GM18511 (cell line): ENCODE data around the gene GCH1.
A peak's percentile ranks its signal among the peaks of the same experiment; 100 is the strongest.
"Not testable (repeated sequence)": the region's sequence is repeated elsewhere in the genome, so short reads cannot be mapped to it uniquely, and the experiment has no call there.

ENCODE experiments used
- ATAC-seq: cut with Tn5 transposase; IDR thresholded peaks from one replicate; pipeline ENCODE4 v1.9.1; 2021; ENCODE audit warnings: mild to moderate bottlenecking, moderate library complexity; ENCODE audit not compliant: unreplicated experiment

The GCH1 gene

DNA sequence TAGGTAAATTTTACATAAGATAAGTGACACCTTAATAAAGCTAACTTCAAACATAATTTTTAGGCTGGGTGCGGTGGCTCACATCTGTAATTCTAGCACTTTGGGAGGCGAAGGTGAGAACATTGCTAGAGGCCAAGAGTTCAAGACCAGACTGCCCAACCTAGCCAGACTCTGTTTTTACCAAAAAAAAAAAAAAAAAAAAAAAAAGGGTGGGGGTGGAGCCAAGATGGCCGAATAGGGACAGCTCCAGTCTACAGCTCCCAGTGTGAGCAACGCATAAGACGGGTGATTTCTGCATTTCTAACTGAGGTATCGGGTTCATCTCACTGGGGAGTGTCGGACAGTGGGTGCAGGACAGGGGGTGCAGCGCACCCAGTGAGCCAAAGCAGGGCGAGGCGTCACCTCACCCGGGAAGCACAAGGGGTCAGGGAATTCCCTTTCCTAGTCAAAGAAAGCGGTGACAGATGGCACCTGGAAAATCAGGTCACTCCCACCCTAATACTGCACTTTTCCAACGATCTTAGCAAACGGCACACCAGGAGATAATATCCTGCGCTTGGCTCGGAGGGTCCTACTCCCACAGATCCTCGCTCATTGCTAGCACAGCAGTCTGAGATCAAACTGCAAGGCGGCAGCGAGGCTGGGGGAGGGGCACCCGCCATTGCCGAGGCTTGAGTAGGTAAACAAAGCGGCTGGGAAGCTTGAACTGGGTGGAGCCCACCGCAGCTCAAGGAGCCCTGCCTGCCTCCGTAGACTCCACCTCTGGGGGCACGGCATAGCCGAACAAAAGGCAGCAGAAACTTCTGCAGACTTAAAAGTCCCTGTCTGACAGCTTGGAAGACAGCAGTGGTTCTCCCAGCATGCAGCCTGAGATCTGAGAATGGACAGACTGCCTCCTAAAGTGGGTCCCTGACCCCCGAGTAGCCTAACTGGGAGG lies 32.2 kb downstream of the GCH1 start:
- ATAC-seq: not testable (repeated sequence)

GRCh38 chr14:54867011-54867410 lies 35.6 kb downstream of the GCH1 start:
- ATAC-seq: no peak

DNA sequence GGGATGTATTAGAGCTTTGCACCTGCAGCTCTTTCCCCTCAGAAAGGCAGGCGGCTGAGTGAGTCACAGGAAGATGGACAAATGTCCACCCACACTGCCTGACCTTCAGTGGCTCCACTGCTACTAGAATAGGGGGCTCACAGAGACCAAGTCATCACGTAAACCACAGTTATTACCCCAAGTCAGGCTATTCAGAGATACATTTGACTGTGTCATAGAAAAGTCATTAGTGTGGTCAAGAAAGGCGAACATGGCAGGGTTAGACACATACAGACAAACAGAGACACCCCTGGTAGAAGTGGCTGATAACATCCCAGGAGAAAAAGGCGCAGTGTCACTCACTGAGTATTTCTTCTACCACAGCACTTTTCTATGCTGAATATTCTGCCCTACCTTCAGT lies 36.0 kb downstream of the GCH1 start:
- no peak for ATAC-seq

DNA sequence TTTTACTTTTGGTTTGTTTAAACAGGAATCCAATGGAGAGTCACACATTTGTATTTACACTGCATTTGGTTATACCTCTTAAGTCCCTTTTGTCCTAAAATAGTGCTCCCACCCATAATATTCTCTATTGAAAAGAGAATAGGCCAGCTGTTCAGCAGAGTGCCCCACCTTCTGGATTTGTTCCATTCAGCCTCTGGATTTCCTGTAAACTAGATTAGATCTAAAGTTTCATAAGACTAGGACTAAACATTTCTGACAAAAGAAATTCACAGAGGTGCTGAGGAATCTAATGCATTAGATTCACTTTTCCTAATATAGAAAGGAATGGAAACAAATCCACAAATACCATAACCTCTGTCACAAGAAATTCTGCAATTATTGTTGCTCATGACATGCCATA lies 38.1 kb downstream of the GCH1 start:
- no peak for ATAC-seq

DNA sequence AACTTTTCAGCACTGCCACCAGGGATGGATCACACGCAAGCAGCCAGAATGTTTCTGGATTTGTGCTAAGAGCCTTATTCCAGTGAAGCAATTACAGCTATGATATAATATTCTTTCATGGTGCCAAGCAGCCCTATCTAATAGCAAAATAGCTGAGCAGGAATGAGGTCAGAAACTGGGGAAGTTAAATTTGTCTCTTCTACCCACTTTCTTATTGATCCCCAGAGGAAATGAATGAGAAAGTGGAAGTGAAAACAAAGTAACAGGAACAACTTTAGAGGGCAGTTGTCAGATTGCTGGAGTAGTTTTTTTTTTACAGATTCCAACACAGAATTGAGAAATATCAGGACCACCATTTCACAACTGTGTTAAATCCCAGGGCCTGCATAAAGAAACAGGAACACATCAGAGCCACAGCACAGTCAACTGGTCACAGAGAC lies 44.8 kb downstream of the GCH1 start:
- ATAC-seq: peak; percentile 84

- ATAC-seq: no peak
These were observed 46.5 kb downstream of the GCH1 start for GRCh38 chr14:54856152-54856551.

DNA sequence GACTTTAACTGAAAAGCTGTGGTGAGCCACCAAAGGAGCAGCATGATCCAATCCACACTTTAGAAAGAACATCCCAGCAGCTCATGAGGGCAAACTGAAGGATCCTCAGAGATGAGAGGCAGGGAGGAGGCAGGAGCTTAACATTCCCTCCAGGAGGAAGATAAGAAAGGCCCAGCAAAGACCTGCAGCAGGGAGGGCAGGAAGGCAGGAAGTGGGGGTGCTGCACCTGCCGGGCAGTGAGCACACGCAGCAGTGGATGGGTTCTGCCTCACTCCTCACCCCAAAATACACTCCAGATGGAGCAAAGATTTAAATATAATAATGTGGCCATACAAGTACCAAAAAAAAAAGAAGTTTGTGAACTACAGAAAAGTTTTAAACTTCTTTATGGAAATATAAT lies 48.4 kb downstream of the GCH1 start:
- no peak for ATAC-seq

- no peak for ATAC-seq
These were observed 49.3 kb downstream of the GCH1 start for GRCh38 chr14:54853339-54853738.

DNA sequence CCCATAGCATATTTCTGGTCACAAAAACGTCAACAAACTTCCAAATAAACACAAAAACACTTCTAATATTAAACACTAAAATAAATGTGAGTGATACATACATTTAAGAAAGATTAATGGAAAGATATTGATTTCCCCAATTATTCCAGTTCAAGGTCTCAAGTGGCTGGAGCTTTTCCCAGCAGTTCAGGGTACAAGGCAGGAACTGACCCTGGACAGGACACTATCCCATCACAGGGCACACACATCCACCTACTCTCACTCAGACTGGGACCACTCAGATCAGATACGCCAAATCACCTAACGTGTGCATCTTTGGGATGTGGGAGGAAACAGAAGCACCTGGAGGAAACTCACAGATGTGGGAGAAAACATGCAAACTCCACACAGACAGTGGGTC lies 50.4 kb downstream of the GCH1 start:
- ATAC-seq: no peak

DNA sequence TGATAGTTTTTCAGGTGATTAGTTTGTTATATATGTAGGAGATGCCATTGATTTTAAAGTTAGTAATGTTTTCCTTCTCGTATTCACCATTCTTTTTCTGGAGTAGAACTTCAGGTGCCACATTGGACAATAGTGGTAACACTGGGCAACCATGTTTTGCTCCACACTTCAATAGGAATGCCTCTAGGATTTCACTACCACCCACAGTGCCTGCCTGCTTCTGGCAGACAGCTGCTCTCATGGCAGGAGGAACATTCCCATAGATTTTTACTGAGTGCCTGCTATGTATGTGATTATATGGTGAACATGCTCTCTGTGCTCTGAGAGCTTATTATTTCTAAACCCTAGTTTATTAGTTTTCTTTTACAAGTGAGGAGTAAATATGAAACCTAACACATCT lies 53.7 kb downstream of the GCH1 start:
- no peak for ATAC-seq

DNA sequence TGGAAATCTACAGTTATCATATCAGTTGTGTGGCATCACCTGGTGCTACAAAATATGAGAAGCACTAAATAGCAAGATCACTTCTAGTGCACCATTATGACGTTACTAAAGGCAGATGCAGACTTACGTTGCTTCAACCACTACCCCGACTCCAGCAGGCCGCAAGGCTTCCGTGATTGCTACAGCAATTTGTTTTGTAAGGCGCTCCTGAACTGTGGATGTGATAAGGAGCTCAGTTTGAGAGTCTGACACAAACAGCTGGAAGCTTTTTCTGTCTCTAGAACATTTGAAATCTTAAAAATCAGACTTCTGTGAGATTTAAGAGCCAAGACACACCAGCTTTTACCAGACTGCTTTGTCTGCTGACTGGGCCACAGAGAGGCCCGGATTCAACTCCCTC lies 57.0 kb downstream of the GCH1 start:
- no peak for ATAC-seq

- no peak for ATAC-seq
These were observed 58.1 kb downstream of the GCH1 start for GRCh38 chr14:54844479-54844878.

DNA sequence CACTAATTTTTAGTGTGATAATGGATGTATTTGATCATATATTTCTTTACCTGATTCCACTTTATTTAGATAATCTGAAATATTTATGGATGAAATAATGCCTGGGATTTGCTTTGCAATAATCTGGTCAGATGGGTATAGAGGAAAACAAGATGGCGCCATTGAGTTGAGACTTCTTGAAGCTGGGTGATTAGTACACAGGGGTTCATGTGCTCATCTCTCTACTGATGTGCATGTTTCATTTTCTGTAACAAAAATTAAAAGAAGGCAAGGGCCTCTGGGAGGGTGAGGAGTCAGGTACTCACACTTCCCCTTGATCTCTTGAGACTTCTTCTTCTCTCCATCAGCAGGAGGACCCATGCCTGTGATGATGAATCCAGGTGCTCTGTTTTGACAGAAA lies 61.8 kb downstream of the GCH1 start:
- ATAC-seq: no peak

- ATAC-seq: no peak
These were observed 62.3 kb downstream of the GCH1 start for GRCh38 chr14:54840336-54840735.

DNA sequence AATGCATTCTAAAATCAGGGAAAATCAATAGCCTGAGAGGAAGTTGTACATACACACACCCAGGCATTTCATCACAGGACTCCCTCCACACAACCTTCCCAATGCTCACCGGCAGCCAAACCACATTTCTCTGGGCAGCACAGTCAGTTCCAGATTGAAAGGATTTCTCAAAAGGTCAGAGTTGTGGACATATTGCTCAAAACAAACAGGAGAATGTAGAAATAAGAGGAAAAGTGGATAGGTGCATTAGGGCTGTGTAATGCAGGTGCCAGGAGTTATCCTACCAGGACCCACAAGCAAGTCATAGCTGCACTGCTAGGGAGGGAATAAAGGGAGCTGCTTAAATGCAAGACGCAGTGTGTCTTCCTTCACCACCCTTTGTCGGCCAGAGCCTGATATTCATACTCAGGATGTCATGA lies 62.9 kb downstream of the GCH1 start:
- ATAC-seq: no peak

DNA sequence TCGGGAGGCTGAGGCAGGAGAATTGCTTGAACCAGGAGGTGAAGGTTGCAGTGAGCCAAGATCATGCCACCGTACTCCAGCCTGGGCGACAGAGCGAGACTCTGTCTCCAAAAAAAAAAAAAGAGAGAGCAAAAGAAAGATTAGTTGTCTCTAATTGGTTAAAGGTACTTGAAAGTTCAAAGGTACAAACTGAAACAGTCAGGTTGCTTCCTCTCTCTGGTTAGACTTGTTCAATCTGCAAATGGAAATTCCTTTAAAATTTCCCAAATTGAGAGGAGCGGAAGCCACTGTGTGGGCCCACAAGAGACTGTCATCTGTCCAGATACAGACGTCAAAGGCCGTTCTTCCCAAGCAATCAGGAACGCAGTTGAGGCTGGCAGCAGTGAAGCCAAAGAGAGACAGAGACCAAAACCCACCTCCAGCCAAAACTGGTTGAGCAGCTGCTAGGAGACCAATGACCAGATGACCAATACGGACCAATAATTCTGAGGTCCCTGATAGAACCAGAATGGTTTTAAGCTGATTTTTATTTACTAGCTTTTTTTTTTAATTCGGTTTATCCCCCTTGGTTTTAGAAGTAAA lies 63.6 kb downstream of the GCH1 start:
- ATAC-seq: no peak

GRCh38 chr14:54837508-54838149 lies 65.0 kb downstream of the GCH1 start:
- no peak for ATAC-seq

- no peak for ATAC-seq
These were observed 66.4 kb downstream of the GCH1 start for GRCh38 chr14:54836231-54836630.

DNA sequence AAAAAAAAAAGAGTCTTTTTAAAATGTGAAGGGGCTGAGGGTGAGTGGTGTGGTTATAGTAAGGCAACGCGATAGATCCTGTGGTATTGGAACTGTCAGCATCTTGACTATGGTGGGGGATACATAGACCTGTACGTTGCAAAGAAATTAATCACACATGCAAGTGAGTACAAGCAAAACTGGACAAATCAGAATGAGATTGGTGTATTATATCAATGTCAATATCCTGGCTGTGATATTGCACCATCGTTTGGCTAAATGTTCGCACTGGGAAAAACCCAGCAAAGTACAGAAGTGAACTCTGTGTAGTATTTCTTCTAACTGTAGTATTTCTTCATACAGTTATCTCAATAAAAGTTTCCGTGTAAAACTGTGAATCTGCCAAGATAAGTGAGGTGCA lies 67.9 kb downstream of the GCH1 start:
- no peak for ATAC-seq

DNA sequence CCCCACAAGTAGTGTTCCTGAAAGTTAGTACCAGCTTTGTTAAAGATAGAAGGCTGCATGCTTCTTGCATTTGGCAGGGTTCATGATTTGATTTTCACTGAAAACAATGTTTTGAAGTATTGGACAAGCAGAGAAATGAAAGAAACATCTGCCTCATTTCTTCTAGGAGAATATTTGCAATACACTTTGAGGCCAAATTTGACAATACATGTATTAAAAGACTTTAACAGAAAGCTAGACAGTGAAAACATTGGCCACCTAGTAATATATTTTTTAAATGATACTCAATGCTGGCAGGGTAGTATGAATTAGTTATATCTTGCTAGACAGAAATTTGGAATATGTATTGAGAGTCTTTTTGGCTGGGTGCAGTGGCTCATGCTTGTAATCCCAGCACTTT lies 68.5 kb downstream of the GCH1 start:
- no peak for ATAC-seq

GRCh38 chr14:54830650-54831049 lies 72.0 kb downstream of the GCH1 start:
- ATAC-seq: no peak
